Glutamatergic neuron (in vitro differentiated cells): ENCODE data around the gene C12orf57. TPM values are rescaled to one million over a fixed set of nuclear protein-coding genes. Genes with fewer than 3 reads are reported as not detected.

Experiments used
- DNase-seq: peaks from one replicate; pipeline ENCODE4 v3.0.0; 2022
- H3K27ac Mint-ChIP-seq: one replicate; pipeline ENCODE4 v1.8.0; 2020; ENCODE audit warnings: mild to moderate bottlenecking, mixed read lengths, inconsistent platforms; ENCODE audit not compliant: unreplicated experiment
- H3K27me3 Mint-ChIP-seq: one replicate; pipeline ENCODE4 v1.8.0; 2020; ENCODE audit warnings: mild to moderate bottlenecking, moderate library complexity, mixed read lengths, inconsistent platforms; ENCODE audit not compliant: unreplicated experiment
- H3K36me3 Mint-ChIP-seq: one replicate; pipeline ENCODE4 v1.8.0; 2020; ENCODE audit warnings: mild to moderate bottlenecking, mixed read lengths, inconsistent platforms; ENCODE audit not compliant: unreplicated experiment
- H3K4me1 Mint-ChIP-seq: one replicate; pipeline ENCODE4 v1.8.0; 2020; ENCODE audit warnings: mild to moderate bottlenecking, low read depth, mixed read lengths, inconsistent platforms; ENCODE audit not compliant: unreplicated experiment
- H3K4me3 Mint-ChIP-seq: one replicate; pipeline ENCODE4 v1.8.0; 2020; ENCODE audit warnings: mild to moderate bottlenecking, mixed read lengths, inconsistent platforms; ENCODE audit not compliant: unreplicated experiment
- H3K9me3 Mint-ChIP-seq: one replicate; pipeline ENCODE4 v1.8.0; 2020; ENCODE audit warnings: mild to moderate bottlenecking, moderate library complexity, mixed read lengths, inconsistent platforms; ENCODE audit not compliant: unreplicated experiment
- total RNA-seq: library from RNA; stranded (reverse); fragmentation: NEBNext Ultra II Directional; extraction: Animal tissue kit (Norgen Biotek cat#: 25700); gene quantifications from one replicate; pipeline ENCODE4 v1.2.1, GENCODE V29; 2021; ENCODE audit not compliant: unreplicated experiment
- TF ChIP-seq, protein P1 (sequence below): fragments of 200-600 bp; sonication (generic); IDR thresholded peaks from one replicate; pipeline ENCODE4 v1.5.0; 2021; ENCODE audit not compliant: partially characterized antibody, unreplicated experiment

C12orf57 gene
- total RNA-seq, 1 donor from 2014 or later = 184 TPM

DNA sequence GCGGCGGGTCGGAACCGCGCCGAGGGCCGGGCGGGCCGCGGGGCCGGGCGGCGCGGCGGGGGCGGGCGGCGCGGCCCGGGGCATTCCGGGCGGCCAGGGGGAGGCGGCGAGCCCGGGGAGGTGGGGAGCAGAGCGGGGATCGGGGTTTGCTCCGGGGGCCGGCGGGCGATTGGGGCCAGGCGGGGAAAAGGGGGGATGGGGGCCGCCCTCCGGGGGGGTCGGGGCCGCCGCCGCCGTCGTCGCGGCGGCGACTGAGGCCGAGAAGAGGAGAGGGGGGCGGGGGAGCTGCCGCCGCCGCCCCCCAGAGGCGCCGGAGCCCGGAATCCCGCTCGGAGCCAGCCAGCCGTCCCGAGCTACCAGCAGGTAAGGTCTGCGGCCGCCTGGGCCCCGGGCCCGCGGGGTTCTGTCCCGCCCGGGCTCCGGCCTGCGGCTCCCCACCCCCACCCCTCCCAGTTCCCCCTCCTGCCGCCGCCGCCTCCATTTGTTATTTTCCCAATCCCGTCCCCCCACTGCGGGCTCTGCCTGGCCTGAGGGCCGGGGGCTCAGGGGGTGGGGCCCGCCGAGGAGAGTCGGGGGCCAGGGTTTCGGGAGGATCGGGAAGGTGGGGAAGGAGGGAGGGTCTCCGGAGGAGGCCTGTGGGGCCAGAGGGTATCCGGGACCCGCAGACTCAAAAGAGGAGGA is 15.7 kb upstream of the C12orf57 start:
- H3K27me3 Mint-ChIP-seq = peaks cover 23% of the 10 kb centered on the region
- TF ChIP-seq, protein P1, sequence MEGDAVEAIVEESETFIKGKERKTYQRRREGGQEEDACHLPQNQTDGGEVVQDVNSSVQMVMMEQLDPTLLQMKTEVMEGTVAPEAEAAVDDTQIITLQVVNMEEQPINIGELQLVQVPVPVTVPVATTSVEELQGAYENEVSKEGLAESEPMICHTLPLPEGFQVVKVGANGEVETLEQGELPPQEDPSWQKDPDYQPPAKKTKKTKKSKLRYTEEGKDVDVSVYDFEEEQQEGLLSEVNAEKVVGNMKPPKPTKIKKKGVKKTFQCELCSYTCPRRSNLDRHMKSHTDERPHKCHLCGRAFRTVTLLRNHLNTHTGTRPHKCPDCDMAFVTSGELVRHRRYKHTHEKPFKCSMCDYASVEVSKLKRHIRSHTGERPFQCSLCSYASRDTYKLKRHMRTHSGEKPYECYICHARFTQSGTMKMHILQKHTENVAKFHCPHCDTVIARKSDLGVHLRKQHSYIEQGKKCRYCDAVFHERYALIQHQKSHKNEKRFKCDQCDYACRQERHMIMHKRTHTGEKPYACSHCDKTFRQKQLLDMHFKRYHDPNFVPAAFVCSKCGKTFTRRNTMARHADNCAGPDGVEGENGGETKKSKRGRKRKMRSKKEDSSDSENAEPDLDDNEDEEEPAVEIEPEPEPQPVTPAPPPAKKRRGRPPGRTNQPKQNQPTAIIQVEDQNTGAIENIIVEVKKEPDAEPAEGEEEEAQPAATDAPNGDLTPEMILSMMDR = no peak
- peaks cover 4% of the 10 kb centered on the region for H3K36me3 Mint-ChIP-seq
- peak overlapping the region; percentile 82 for H3K27ac Mint-ChIP-seq
- no peak for DNase-seq
- H3K4me3 Mint-ChIP-seq = peak overlapping the region; percentile 99
- peaks cover 40% of the 10 kb centered on the region for H3K4me1 Mint-ChIP-seq
- H3K9me3 Mint-ChIP-seq = peaks cover 28% of the 10 kb centered on the region

DNA sequence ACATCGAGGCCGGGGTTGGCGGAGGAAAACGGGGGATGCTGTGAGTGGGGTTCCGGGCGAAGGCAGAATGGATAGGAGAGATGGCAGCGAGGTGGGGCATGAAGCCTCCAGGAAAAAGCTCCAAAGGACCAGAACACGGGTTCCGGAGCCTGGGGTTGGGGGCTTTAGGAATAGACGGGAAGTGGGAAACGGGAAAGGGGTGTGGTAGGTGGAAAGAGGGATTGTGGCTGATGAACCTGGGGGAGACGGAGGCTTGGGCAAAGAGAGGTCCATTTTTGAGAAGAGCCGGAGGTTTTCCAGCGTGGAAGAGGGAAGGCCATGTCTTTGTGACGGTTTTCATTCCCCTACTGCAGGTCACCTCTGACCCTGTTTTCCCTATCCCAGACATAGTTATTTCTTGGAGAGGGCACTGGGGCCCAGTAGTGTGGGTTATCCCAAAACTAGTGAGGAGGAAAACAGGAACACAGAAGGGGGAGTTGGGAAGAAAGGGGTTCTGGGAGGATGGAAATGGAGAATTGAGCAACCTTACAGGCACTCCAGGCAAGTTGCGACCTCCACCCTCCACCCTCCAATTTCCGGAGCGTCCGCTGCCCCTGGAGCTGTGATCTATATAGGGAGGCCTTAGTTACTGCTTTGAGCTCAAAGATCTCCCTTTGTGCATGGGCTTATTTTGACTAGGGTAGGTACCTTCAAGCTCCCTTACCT is 15.0 kb upstream of the C12orf57 start:
- Mint-ChIP-seq H3K4me1 (peaks cover 35% of the 10 kb centered on the region), H3K36me3 (peaks cover 4% of the 10 kb centered on the region), H3K9me3 (peaks cover 28% of the 10 kb centered on the region), H3K27me3 (peaks cover 23% of the 10 kb centered on the region), H3K27ac (peak overlapping the region; percentile 82), H3K4me3 (peak overlapping the region; percentile 99)
- TF ChIP-seq, protein P1 = no peak
- no peak for DNase-seq

DNA sequence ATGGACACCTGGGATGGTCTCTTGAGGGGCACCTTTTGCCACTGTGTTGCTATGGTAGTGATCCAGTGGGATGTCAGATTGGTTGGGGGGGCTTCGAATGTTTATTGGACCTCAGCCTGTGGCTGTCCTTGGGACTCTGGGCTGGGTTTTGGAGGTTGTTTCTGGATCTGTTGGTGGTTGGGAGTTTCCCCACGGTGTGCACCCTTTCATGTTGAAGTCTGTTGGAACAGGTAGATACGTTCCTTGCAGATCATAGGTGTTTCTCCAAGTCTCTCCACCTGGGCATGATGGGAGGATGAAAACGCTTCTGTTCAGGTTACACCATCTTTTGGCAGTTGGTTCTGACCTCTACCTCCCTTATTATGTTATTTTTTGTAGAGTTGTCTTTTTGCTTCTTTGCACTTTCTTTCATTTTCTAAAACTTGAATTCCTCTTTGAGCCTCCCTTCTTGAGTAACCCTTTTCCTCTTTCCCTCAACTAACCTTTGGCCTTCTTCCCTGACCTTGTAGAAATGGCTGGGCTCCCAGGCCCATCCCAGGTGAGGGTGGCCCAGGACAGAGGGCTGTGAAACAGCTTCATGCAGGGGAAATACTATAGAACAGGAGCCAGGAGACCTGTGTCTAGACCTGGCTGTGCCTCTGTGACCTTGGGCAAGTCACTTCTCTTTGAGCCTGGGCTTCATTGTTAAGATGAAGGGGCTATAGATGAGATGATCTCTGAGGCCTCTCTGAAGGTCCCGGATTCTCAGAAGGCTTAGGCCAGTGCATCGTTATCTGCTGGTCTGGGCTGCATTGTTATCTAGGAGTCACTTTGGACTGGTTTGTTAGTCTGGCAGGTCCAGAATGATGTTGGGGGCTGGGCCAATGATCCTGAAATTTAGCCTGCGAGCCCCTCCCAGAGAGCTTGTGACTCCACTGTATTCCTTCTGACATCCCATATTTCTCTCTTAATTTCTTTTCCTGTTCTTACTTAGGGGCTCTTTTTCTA is 14.1 kb upstream of the C12orf57 start:
- Mint-ChIP-seq H3K4me3 (peak overlapping the region; percentile 99), H3K27me3 (peaks cover 23% of the 10 kb centered on the region), H3K9me3 (peaks cover 28% of the 10 kb centered on the region), H3K36me3 (peaks cover 4% of the 10 kb centered on the region), H3K4me1 (peaks cover 26% of the 10 kb centered on the region), H3K27ac (peak overlapping the region; percentile 46)
- TF ChIP-seq, protein P1 = no peak
- no peak for DNase-seq

DNA sequence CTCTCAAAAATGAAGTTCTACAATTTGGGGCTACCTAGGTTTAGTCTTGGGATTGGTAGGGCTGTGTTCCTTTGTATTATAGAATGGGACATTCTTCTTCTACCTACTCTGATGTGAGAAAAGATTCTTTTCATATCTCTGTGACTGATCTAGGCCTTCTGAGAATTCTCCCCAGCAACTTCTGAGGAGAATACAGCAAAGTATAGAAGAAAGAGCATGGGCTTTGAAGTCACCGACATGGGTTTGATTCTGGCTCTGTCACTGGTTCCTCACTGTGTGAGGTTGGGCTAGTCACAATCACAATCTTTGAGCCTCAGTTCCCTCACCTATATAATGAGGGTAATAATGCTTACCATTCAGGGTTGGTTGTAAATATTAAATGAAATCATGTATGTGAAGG is 11.1 kb upstream of the C12orf57 start:
- Mint-ChIP-seq H3K27me3 (peaks cover 13% of the 10 kb centered on the region), H3K4me3 (no peak overlapping the region), H3K4me1 (peaks cover 7% of the 10 kb centered on the region), H3K36me3 (peaks cover 6% of the 10 kb centered on the region), H3K27ac (no peak overlapping the region), H3K9me3 (peaks cover 21% of the 10 kb centered on the region)
- DNase-seq = no peak
- TF ChIP-seq, protein P1 = no peak
